OCI-M2 (cell line): ENCODE data around the gene NFIX.

ENCODE experiments used
- DNase-seq: peaks from one replicate; lab custom pipeline; 2025; ENCODE audit not compliant: unreplicated experiment; lab: John Stamatoyannopoulos, UW

The NFIX gene

GRCh38 chr19:13071444-13072187, 76.3 kb downstream of the NFIX start:
- no peak for DNase-seq

- DNase-seq: no peak
These were observed 77.1 kb downstream of the NFIX start for GRCh38 chr19:13072188-13072908.

- no peak for DNase-seq
These were observed 78.0 kb downstream of the NFIX start for GRCh38 chr19:13073263-13073662.

GRCh38 chr19:13074378-13074777, 79.1 kb downstream of the NFIX start:
- no peak for DNase-seq

- no peak for DNase-seq
These were observed 81.0 kb downstream of the NFIX start for GRCh38 chr19:13076320-13076719.

GRCh38 chr19:13076787-13077186, 81.5 kb downstream of the NFIX start:
- DNase-seq: no peak

GRCh38 chr19:13077240-13077639, 82.0 kb downstream of the NFIX start:
- no peak for DNase-seq

GRCh38 chr19:13078381-13078780, 83.1 kb downstream of the NFIX start:
- DNase-seq: no peak

- DNase-seq: no peak
These were observed 83.7 kb downstream of the NFIX start for GRCh38 chr19:13078897-13079541.

- no peak for DNase-seq
These were observed 84.3 kb downstream of the NFIX start for GRCh38 chr19:13079542-13079986.

- no peak for DNase-seq
These were observed 87.1 kb downstream of the NFIX start for GRCh38 chr19:13082192-13083007.

- no peak for DNase-seq
These were observed 87.7 kb downstream of the NFIX start for GRCh38 chr19:13083008-13083404.

- DNase-seq: no peak
These were observed 88.4 kb downstream of the NFIX start for GRCh38 chr19:13083627-13084026.

- DNase-seq: no peak
These were observed 90.4 kb downstream of the NFIX start for GRCh38 chr19:13085666-13086065.

GRCh38 chr19:13086341-13086740, 91.1 kb downstream of the NFIX start:
- no peak for DNase-seq

- DNase-seq: no peak
These were observed 92.0 kb downstream of the NFIX start for GRCh38 chr19:13087295-13087694.

GRCh38 chr19:13087795-13088537, 92.7 kb downstream of the NFIX start:
- no peak for DNase-seq

GRCh38 chr19:13089139-13089856, 94.0 kb downstream of the NFIX start:
- DNase-seq: no peak

- no peak for DNase-seq
These were observed 94.7 kb downstream of the NFIX start for GRCh38 chr19:13089857-13090507.
